Activated CD8-positive, alpha-beta memory T cell treated with anti-CD3 and anti-CD28 coated beads, Interleukin-2, amount 50 U/mL, for 48 hours (primary cell): ENCODE measurements around the gene TENM4.

ENCODE experiments used
- DNase-seq: peaks from one replicate; pipeline ENCODE4 v3.0.0-alpha.2; 2020

TENM4 gene

GRCh38 chr11:79287952-79288351, 152.9 kb downstream of the TENM4 start:
- no peak for DNase-seq

- DNase-seq: no peak
Measured at GRCh38 chr11:79285756-79286155, 155.1 kb downstream of the TENM4 start.

GRCh38 chr11:79276736-79277325, 164.0 kb downstream of the TENM4 start:
- no peak for DNase-seq

- no peak for DNase-seq
Measured at GRCh38 chr11:79274636-79275331, 166.0 kb downstream of the TENM4 start.

GRCh38 chr11:79273781-79274180, 167.0 kb downstream of the TENM4 start:
- DNase-seq: no peak

GRCh38 chr11:79269611-79270307, 171.1 kb downstream of the TENM4 start:
- no peak for DNase-seq

GRCh38 chr11:79266396-79266795, 174.4 kb downstream of the TENM4 start:
- DNase-seq: no peak

GRCh38 chr11:79265756-79266322, 175.0 kb downstream of the TENM4 start:
- DNase-seq: no peak

GRCh38 chr11:79264284-79264683, 176.5 kb downstream of the TENM4 start:
- no peak for DNase-seq

- DNase-seq: no peak
Measured at GRCh38 chr11:79263001-79263400, 177.8 kb downstream of the TENM4 start.

- DNase-seq: no peak
Measured at GRCh38 chr11:79262221-79262620, 178.6 kb downstream of the TENM4 start.

- DNase-seq: no peak
Measured at GRCh38 chr11:79261684-79262083, 179.1 kb downstream of the TENM4 start.

- no peak for DNase-seq
Measured at GRCh38 chr11:79259800-79260199, 181.0 kb downstream of the TENM4 start.

GRCh38 chr11:79258576-79258975, 182.3 kb downstream of the TENM4 start:
- DNase-seq: no peak

- no peak for DNase-seq
Measured at GRCh38 chr11:79255965-79256364, 184.9 kb downstream of the TENM4 start.

GRCh38 chr11:79253280-79253679, 187.6 kb downstream of the TENM4 start:
- DNase-seq: no peak

- DNase-seq: no peak
Measured at GRCh38 chr11:79249295-79249993, 191.4 kb downstream of the TENM4 start.

GRCh38 chr11:79244798-79245197, 196.0 kb downstream of the TENM4 start:
- no peak for DNase-seq

GRCh38 chr11:79244241-79244772, 196.5 kb downstream of the TENM4 start:
- no peak for DNase-seq

- DNase-seq: no peak
Measured at GRCh38 chr11:79243422-79244210, 197.2 kb downstream of the TENM4 start.

- DNase-seq: no peak
Measured at GRCh38 chr11:79242616-79243015, 198.2 kb downstream of the TENM4 start.

- no peak for DNase-seq
Measured at GRCh38 chr11:79241852-79242241, 199.0 kb downstream of the TENM4 start.
